Hematopoietic multipotent progenitor cell (in vitro differentiated cells): Measurements from ENCODE around the gene ACP2. TPM values are rescaled to one million over a fixed set of nuclear protein-coding genes. Genes with fewer than 3 reads are reported as not detected.

ENCODE experiments used
- DNase-seq, 3 donors: peaks; one replicate each; pipeline ENCODE4 v3.0.0-alpha.2; 2011 to 2015; ENCODE audit warnings: low read depth in 2 of 3, low spot score in 2 of 3
- total RNA-seq: library from RNA; depleted of rRNA; stranded (reverse); fragments of >200 nt; gene quantifications from one replicate; pipeline ENCODE4 v1.2.3, GENCODE V29; 2012

Gene ACP2, protein sequence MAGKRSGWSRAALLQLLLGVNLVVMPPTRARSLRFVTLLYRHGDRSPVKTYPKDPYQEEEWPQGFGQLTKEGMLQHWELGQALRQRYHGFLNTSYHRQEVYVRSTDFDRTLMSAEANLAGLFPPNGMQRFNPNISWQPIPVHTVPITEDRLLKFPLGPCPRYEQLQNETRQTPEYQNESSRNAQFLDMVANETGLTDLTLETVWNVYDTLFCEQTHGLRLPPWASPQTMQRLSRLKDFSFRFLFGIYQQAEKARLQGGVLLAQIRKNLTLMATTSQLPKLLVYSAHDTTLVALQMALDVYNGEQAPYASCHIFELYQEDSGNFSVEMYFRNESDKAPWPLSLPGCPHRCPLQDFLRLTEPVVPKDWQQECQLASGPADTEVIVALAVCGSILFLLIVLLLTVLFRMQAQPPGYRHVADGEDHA
- 37.4 TPM for total RNA-seq

GRCh38 chr11:47248664-47249377 lies at the start of gene ACP2:
TSS of gene ACP2 (minus strand) at chr11:47248814. CDS start at chr11:47248789, 25 bp downstream.
- DNase-seq, result peak; percentile 83 to 90 (median 89)

- DNase-seq, result no peak
Measured at GRCh38 chr11:47296045-47296444, 47.4 kb upstream of the ACP2 start.

- no peak for DNase-seq
Measured at GRCh38 chr11:47295385-47295784, 46.8 kb upstream of the ACP2 start.

DNA sequence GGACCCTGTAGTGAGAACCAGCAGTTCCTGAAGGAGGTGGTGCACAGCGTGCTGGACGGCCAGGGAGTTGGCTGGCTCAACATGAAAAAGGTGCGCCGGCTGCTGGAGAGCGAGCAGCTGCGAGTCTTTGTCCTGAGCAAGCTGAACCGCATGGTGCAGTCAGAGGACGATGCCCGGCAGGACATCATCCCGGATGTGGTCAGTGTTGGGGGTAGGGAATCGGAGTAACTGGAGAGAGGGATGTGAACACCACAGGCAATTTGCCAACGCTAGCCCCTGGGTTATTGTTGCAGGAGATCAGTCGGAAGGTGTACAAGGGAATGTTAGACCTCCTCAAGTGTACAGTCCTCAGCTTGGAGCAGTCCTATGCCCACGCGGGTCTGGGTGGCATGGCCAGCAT lies 41.2 kb upstream of the ACP2 start:
- DNase-seq, result no peak

- no peak for DNase-seq
Measured at GRCh38 chr11:47288066-47288465, 39.5 kb upstream of the ACP2 start.

- no peak for DNase-seq
Measured at GRCh38 chr11:47285969-47286770, 37.6 kb upstream of the ACP2 start.

- no peak for DNase-seq
Measured at GRCh38 chr11:47284151-47284550, 35.5 kb upstream of the ACP2 start.

GRCh38 chr11:47282462-47282861 lies 33.8 kb upstream of the ACP2 start:
- DNase-seq, result no peak

- no peak for DNase-seq
Measured at GRCh38 chr11:47280860-47281259, 32.2 kb upstream of the ACP2 start.

- no peak for DNase-seq
Measured at GRCh38 chr11:47280099-47280498, 31.5 kb upstream of the ACP2 start.

DNA sequence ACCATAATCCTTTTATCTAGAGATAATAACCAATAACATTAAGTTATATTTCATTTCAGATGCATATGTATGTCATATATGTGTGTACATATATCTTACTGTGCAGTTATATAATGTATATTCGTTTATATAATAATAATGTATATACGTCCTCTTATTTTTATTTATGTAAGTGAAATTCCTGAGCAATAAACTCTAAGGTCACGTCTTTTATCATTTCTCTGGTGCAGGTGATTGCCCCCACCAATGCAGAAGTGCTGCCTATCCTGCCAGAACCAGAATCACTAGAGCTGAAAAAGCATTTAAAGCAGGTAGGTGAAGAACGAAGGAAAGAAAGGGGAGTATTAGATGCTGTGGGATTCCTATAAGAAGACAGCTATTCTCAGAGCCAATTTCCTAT lies 30.2 kb upstream of the ACP2 start:
- DNase-seq, result no peak

DNA sequence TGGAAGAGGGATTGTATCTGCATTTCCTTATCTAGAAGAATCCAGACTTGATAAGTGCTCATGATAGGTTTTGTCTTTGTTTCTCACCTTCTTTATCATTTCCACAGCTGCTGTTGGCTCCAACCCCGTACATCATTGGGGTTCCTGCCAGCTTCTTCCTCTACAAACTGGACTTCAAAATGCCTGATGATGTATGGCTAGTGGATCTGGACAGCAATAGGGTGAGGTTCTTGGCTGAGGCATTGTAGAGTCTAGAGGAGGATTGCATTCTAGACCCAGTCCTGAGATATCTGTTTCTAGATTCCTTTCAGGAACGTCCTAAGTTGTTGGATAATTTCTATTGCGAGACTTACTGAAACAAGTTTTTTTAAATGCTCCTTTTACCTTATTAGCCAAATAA lies 29.4 kb upstream of the ACP2 start:
- no peak for DNase-seq

- no peak for DNase-seq
Measured at GRCh38 chr11:47276923-47277322, 28.3 kb upstream of the ACP2 start.

GRCh38 chr11:47274495-47275235 lies 26.1 kb upstream of the ACP2 start:
- no peak for DNase-seq

- DNase-seq, result peak in 1 of 3 donors; percentile 30
Measured at GRCh38 chr11:47272706-47273105, 24.1 kb upstream of the ACP2 start.

GRCh38 chr11:47271961-47272661 lies 23.5 kb upstream of the ACP2 start:
- DNase-seq, result peak in 1 of 3 donors; percentile 32

DNA sequence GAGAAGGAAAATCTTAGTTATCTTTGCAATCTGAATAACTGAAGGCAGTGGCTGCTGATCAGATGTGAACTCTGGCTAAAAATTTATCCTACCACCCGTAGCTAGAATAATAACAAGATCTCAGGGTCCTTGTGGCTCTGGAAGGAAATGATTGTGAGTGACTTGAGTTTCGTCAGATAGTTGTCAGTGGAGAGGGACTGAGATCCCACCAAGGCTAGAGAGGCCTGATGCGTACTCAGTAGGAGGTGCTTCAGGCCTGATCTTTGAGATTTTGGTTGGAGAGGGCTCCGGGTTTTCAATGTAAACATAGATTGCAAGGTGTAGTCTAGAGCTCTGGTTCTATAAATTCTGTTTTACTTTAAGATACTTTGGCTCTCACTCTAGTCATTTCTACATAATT lies 22.7 kb upstream of the ACP2 start:
- peak in 1 of 3 donors; percentile 15 for DNase-seq

GRCh38 chr11:47270331-47271271 lies 22.0 kb upstream of the ACP2 start:
- DNase-seq, result peak in 1 of 3 donors; percentile 34

DNA sequence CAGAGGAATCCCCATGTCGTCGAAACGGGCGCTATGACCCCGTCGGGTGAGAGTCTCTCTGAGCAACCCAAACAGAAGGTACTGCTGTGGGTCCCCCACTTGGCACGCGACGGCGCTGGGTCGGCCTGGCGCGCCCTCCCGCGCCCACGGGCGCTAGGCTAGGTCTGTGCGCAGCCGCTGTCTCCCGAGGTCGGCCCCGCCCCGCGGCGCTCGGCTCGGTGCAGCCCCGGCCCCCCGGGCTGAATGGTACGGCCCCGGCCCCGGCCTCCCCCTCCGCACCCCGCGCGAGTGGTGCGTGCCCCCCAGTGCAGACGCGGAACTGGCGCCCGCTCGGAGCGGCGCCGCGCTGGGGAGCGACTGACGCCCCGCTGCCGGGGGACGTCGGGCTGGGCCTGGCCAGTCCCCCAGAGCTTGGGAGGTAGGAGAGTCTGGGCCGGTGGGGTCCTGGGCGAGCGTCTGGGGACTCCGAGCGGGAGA lies 21.3 kb upstream of the ACP2 start, which contains the start of gene MADD:
Gene MADD, plus strand, starts transcription at position 305 of the 477 bp plus-strand sequence.
- DNase-seq, result peak; percentile 86 to 93 (median 92)
